Calu3 (cell line): ENCODE data around the gene CACNA1I. TPM values are rescaled to one million over a fixed set of nuclear protein-coding genes. Genes with fewer than 3 reads are reported as not detected.

Source experiments
- BruUV-seq: library from RNA; stranded (reverse); fragments of 400-500 nt; replicated peaks from 2 replicates; lab custom pipeline; 2021; lab: Mats Ljungman, UMichigan
- CTCF ChIA-PET: fragments of 300-600 bp; sonication (Branson Sonifier 250); formaldehyde crosslinking; loops from one replicate; lab custom pipeline; 2022; ENCODE audit warnings: antibody characterized with exemption; lab: Charles Lee
- DNase-seq: peaks from one replicate; pipeline ENCODE4 v3.0.0; 2022
- H3K27ac Mint-ChIP-seq: one replicate; pipeline ENCODE4 v1.8.0; 2022; ENCODE audit warnings: mixed read lengths; ENCODE audit not compliant: unreplicated experiment
- H3K27me3 Mint-ChIP-seq: one replicate; pipeline ENCODE4 v1.8.0; 2022; ENCODE audit warnings: mixed read lengths; ENCODE audit not compliant: unreplicated experiment
- H3K36me3 Mint-ChIP-seq: one replicate; pipeline ENCODE4 v1.8.0; 2022; ENCODE audit warnings: mild to moderate bottlenecking, moderate library complexity, mixed read lengths; ENCODE audit not compliant: insufficient read depth, unreplicated experiment
- H3K4me1 Mint-ChIP-seq: one replicate; pipeline ENCODE4 v1.8.0; 2022; ENCODE audit warnings: mild to moderate bottlenecking, low read depth, mixed read lengths; ENCODE audit not compliant: unreplicated experiment
- H3K4me3 Mint-ChIP-seq: one replicate; pipeline ENCODE4 v1.8.0; 2022; ENCODE audit warnings: mild to moderate bottlenecking, low read depth, moderate library complexity, mixed read lengths; ENCODE audit not compliant: unreplicated experiment
- H3K9me3 Mint-ChIP-seq: one replicate; pipeline ENCODE4 v1.8.0; 2022; ENCODE audit warnings: low read depth, mixed read lengths; ENCODE audit not compliant: unreplicated experiment
- intact Hi-C: fragments of 100-400 bp; cut with micrococcal nuclease; formaldehyde crosslinking; loops from one replicate; pipeline ENCODE4 v1.10.0; 2022; ENCODE audit not compliant: unreplicated experiment
- total RNA-seq: library from RNA; stranded (reverse); gene quantifications from 2 replicates; pipeline ENCODE4 v1.2.3, GENCODE V29; 2022
- TF ChIP-seq, protein P1 (sequence below): fragments of 200-600 bp; IDR thresholded peaks from one replicate; pipeline ENCODE4 v1.8.0; 2022; ENCODE audit warnings: antibody characterized with exemption; ENCODE audit not compliant: unreplicated experiment

The CACNA1I gene
- total RNA-seq, 1 experiment from 2014 or later, result 0.05 TPM

DNA sequence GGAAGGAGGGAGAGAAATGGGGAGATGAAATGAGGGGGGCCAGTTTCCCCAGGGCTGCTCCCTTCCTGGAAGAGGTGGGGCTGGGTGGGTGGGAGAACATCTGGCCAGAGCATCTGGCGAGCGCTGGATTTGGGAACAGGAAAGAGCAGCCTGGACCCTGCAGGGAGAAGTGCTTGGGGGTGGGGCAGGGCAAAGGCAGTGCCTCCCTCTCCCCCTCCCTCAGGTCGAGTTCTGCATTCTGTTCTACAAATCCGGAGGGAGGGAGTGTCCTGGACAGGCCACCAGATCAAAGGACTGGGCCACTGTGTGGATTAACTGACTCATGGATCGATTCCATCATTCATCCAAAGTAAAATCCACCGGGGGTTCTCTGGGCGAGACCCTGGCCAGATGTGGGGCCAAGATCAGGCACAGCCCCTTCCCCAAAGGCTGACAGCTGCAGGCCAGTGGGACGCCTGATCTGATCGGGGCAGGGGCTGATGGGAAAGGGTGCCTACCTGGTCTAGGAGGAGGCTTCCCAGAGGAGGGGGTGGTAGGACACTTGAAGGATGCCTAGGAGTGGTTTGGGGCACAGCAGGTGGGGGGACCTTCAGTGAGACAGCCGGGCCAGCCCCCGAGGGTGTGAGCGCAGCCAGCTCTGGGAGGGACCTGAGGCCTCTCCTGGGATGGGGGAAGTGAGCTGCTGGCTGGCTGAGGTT is 57.5 kb downstream of the CACNA1I start:
- TF ChIP-seq, protein P1, sequence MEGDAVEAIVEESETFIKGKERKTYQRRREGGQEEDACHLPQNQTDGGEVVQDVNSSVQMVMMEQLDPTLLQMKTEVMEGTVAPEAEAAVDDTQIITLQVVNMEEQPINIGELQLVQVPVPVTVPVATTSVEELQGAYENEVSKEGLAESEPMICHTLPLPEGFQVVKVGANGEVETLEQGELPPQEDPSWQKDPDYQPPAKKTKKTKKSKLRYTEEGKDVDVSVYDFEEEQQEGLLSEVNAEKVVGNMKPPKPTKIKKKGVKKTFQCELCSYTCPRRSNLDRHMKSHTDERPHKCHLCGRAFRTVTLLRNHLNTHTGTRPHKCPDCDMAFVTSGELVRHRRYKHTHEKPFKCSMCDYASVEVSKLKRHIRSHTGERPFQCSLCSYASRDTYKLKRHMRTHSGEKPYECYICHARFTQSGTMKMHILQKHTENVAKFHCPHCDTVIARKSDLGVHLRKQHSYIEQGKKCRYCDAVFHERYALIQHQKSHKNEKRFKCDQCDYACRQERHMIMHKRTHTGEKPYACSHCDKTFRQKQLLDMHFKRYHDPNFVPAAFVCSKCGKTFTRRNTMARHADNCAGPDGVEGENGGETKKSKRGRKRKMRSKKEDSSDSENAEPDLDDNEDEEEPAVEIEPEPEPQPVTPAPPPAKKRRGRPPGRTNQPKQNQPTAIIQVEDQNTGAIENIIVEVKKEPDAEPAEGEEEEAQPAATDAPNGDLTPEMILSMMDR, result no peak
- no peak for DNase-seq
- H3K36me3 Mint-ChIP-seq, result no peaks in the 10 kb centered on the region
- H3K4me3 Mint-ChIP-seq, result no peak overlapping the region
- CTCF ChIA-PET, result no interaction called here
- no peak overlapping the region for H3K27ac Mint-ChIP-seq
- H3K9me3 Mint-ChIP-seq, result no peaks in the 10 kb centered on the region
- peaks cover 48% of the 10 kb centered on the region for H3K27me3 Mint-ChIP-seq
- intact Hi-C loops, result no loop called here
- peaks cover 1% of the 10 kb centered on the region for H3K4me1 Mint-ChIP-seq
- no TSS peak for BruUV-seq

DNA sequence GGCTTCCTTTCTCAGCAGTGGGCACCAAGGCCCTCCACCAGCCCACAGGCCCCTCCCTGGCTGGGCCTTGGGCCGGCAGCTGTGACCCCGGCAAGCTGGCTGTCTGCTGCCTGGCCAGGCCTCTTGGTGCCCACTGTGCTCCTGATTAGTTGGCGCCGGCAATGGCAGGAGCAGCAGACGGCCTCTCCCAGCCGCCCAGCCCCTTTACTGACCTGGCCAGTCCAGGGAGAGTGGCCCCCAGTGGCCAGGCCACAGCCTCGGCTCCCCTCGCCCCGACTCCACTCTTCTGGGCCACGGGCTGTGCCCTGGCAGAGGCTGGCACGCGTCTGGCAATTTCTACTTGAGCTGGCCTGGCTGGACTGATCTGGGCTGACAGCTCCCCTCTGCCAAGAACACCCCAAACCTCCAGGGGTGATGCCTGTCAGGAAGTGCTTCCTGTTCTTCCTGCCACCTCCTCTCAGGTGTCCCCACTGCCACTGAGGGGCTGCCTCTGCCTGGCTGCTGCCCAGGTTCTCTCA is 58.1 kb downstream of the CACNA1I start:
- Mint-ChIP-seq H3K4me1 (peaks cover 7% of the 10 kb centered on the region), H3K36me3 (no peaks in the 10 kb centered on the region), H3K27me3 (peaks cover 48% of the 10 kb centered on the region), H3K9me3 (no peaks in the 10 kb centered on the region), H3K4me3 (no peak overlapping the region), H3K27ac (no peak overlapping the region)
- no TSS peak for BruUV-seq
- TF ChIP-seq, protein P1, result no peak
- intact Hi-C loops, result no loop called here
- DNase-seq, result no peak
- CTCF ChIA-PET, result no interaction called here

DNA sequence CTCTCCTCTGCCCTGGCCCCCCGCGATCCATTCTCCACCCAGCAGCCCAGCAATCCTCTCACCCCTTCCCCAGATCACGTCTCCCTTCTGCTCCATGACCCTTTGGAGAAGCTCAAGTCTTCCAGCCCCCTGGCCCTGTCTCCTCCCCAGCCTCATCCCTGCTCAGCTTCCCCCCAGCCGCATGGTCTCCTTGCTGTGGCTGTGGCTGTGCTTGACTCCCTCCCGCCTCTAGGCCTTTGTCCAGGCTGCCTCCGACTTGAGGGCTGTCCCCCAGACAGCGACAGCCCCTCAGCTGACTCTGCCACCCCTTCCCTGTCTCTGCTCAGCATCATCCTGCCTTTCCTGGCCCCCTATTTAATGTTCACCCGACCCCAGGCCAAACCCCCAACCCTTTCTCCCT is 59.3 kb downstream of the CACNA1I start:
- CTCF ChIA-PET, result no interaction called here
- TF ChIP-seq, protein P1, result no peak
- peaks cover 48% of the 10 kb centered on the region for H3K27me3 Mint-ChIP-seq
- no TSS peak for BruUV-seq
- H3K4me1 Mint-ChIP-seq, result peaks cover 19% of the 10 kb centered on the region
- intact Hi-C loops, result no loop called here
- no peaks in the 10 kb centered on the region for H3K9me3 Mint-ChIP-seq
- H3K27ac Mint-ChIP-seq, result no peak overlapping the region
- no peak overlapping the region for H3K4me3 Mint-ChIP-seq
- no peak for DNase-seq
- no peaks in the 10 kb centered on the region for H3K36me3 Mint-ChIP-seq

- Mint-ChIP-seq H3K4me3 (no peak overlapping the region), H3K9me3 (no peaks in the 10 kb centered on the region), H3K27ac (no peak overlapping the region), H3K27me3 (peaks cover 44% of the 10 kb centered on the region), H3K36me3 (peaks cover 5% of the 10 kb centered on the region), H3K4me1 (peaks cover 27% of the 10 kb centered on the region)
- BruUV-seq, result no TSS peak
- TF ChIP-seq, protein P1, result no peak
- intact Hi-C loops, result no loop called here
- CTCF ChIA-PET, result no interaction called here
- DNase-seq, result no peak
Observed at GRCh38 chr22:39630721-39631120, 60.2 kb downstream of the CACNA1I start.
